Fibroblast of villous mesenchyme (primary cell): ENCODE results near the gene USP9Y. TPM values are rescaled to one million over a fixed set of nuclear protein-coding genes. Genes with fewer than 3 reads are reported as not detected.

ENCODE experiments used
- DNase-seq: peaks from one replicate; pipeline ENCODE4 v3.0.0-alpha.2; 2010; ENCODE audit warnings: low read depth
- H3K4me3 ChIP-seq: 2 replicates; pipeline ENCODE4 v1.5.1; 2011; ENCODE audit warnings: low read depth, mild to moderate bottlenecking, low read length
- CTCF ChIP-seq: IDR thresholded peaks from 2 replicates; pipeline ENCODE4 v1.5.1; 2012; ENCODE audit warnings: low read depth, mild to moderate bottlenecking, low read length; ENCODE audit not compliant: insufficient read depth
- total RNA-seq: library from RNA; depleted of rRNA; stranded (reverse); fragments of >200 nt; gene quantifications from 2 replicates; pipeline ENCODE4 v1.2.3, GENCODE V29; 2012

USP9Y gene
- total RNA-seq, 1 donor: 2.2 TPM

- no peak for TF ChIP-seq CTCF
- no peak overlapping the region for H3K4me3 ChIP-seq
- no peak for DNase-seq
Measured at GRCh38 chrY:12733625-12734024, 32.6 kb downstream of the USP9Y start.

- H3K4me3 ChIP-seq: no peak overlapping the region
- no peak for DNase-seq
- TF ChIP-seq CTCF: no peak
Measured at GRCh38 chrY:12734051-12734450, 33.0 kb downstream of the USP9Y start.

GRCh38 chrY:12741414-12741813, 40.4 kb downstream of the USP9Y start:
- no peak for DNase-seq
- no peak for TF ChIP-seq CTCF

GRCh38 chrY:12742725-12743124, 41.7 kb downstream of the USP9Y start:
- no peak for DNase-seq

More at GRCh38 chrY:12741414-12741813, 40.4 kb downstream of the USP9Y start:
- no peak overlapping the region for H3K4me3 ChIP-seq

GRCh38 chrY:12744091-12744490, 43.1 kb downstream of the USP9Y start:
- no peak for DNase-seq
- H3K4me3 ChIP-seq: no peak overlapping the region
- no peak for TF ChIP-seq CTCF

More at GRCh38 chrY:12742725-12743124, 41.7 kb downstream of the USP9Y start:
- no peak for TF ChIP-seq CTCF
- no peak overlapping the region for H3K4me3 ChIP-seq

GRCh38 chrY:12749293-12749692, 48.3 kb downstream of the USP9Y start:
- no peak for TF ChIP-seq CTCF
- DNase-seq: no peak
- H3K4me3 ChIP-seq: no peak overlapping the region

- no peak for TF ChIP-seq CTCF
- no peak overlapping the region for H3K4me3 ChIP-seq
- DNase-seq: no peak
Measured at GRCh38 chrY:12752856-12753255, 51.8 kb downstream of the USP9Y start.
